ENCODE results near the gene PYGB.

PYGB gene

DNA sequence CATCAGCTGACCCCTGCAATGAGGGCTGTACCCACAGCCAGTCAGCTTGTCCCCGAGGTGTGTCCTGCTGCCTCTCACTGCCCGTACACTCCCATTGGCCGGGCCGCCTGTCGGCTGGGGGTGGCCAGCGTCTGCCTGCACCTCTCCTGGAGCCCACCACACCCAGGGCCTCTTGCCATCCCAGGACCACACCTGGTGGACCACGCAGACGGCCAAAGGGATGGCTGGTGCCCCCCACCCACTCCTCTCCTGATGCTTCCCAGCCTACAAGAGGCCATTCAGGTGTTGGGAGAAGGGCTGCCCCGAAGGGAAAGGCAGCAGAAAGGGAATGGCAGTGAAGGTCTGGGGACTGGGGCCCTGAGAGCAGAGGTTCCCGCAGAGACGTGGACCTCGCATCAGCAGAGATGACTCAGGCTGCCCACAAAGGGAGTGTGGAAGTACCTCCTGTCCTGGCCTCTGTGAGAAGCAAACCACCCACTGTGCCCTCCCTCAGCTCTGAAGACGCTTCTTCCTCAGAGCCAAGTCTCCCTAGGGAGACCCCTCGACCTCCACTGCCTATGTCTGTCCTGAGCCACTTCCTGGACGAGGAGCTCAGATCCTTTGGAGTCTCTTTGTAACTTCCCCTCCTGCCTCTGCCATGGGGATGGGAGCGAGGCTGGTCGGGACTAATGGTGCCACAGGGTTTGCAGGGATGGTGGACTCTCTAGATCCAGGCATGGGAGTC, 60.9 kb downstream of the PYGB start:
- TF ChIP-seq CEBPB (IDR thresholded peaks at IDR 0.05): no peak
- no peak for TF ChIP-seq TCF12 (IDR thresholded peaks at IDR 0.05; ENCODE audit: low read depth)
- TF ChIP-seq YY1 (IDR thresholded peaks at IDR 0.05; ENCODE audit: low read depth): no peak
- TF ChIP-seq ZBTB7A (IDR thresholded peaks at IDR 0.05; ENCODE audit: low read depth): no peak

DNA sequence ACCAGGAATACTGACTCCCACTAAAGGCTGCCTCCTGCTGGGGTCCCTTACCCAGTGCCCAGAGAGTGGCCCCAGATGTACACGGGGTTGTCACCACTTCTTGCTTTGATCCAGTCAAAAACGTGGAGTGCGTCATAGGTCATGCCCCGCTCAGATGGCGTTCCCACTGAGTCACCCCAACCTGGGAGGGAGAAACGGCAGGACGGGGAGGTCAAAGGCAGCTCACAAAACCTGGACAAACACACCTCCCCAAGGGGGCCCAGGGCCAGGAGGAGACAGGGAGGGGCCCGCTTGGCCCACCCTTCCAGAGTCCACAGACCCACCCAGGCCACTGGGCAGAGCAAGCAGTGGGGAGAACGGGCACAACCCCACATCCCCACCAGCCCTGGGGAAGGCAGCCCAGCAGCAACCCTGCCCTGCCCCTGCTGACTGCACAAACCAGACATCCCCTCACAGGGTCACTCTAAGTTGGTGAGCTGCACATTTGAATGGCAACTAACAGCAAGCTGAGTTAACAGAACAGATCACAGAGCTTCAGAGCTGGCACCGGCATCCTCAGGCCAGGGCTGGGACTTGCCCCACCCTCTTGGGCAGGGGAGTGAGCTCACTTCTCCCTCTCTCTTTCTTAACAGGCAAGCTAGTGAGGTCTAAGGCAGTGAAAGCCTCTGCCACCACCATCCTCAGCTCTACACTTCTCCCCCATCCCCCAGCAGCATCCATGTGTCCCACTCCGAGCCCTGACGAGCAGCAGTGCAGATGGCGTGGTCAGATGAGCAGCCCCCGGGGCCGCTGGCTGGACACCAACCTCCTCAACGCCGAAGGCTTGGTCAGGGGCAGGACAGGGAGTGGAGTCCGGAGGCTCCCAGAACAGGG, 61.7 kb downstream of the PYGB start:
- TF ChIP-seq, protein P1, sequence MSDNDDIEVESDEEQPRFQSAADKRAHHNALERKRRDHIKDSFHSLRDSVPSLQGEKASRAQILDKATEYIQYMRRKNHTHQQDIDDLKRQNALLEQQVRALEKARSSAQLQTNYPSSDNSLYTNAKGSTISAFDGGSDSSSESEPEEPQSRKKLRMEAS (IDR thresholded peaks at IDR 0.05): no peak
- no peak for TF ChIP-seq EP300 (IDR thresholded peaks at IDR 0.05; ENCODE audit: borderline replicate concordance)
- no peak for TF ChIP-seq NFIC (IDR thresholded peaks at IDR 0.05)
- TF ChIP-seq CEBPB (IDR thresholded peaks at IDR 0.05): no peak
- TF ChIP-seq ZBTB7A (IDR thresholded peaks at IDR 0.05; ENCODE audit: low read depth): no peak
- TF ChIP-seq, protein P2, sequence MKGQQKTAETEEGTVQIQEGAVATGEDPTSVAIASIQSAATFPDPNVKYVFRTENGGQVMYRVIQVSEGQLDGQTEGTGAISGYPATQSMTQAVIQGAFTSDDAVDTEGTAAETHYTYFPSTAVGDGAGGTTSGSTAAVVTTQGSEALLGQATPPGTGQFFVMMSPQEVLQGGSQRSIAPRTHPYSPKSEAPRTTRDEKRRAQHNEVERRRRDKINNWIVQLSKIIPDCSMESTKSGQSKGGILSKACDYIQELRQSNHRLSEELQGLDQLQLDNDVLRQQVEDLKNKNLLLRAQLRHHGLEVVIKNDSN (IDR thresholded peaks at IDR 0.05): no peak
- no peak for TF ChIP-seq TCF12 (IDR thresholded peaks at IDR 0.05; ENCODE audit: low read depth)
- no peak for TF ChIP-seq EGR1 (IDR thresholded peaks at IDR 0.05)
- TF ChIP-seq, protein P3, sequence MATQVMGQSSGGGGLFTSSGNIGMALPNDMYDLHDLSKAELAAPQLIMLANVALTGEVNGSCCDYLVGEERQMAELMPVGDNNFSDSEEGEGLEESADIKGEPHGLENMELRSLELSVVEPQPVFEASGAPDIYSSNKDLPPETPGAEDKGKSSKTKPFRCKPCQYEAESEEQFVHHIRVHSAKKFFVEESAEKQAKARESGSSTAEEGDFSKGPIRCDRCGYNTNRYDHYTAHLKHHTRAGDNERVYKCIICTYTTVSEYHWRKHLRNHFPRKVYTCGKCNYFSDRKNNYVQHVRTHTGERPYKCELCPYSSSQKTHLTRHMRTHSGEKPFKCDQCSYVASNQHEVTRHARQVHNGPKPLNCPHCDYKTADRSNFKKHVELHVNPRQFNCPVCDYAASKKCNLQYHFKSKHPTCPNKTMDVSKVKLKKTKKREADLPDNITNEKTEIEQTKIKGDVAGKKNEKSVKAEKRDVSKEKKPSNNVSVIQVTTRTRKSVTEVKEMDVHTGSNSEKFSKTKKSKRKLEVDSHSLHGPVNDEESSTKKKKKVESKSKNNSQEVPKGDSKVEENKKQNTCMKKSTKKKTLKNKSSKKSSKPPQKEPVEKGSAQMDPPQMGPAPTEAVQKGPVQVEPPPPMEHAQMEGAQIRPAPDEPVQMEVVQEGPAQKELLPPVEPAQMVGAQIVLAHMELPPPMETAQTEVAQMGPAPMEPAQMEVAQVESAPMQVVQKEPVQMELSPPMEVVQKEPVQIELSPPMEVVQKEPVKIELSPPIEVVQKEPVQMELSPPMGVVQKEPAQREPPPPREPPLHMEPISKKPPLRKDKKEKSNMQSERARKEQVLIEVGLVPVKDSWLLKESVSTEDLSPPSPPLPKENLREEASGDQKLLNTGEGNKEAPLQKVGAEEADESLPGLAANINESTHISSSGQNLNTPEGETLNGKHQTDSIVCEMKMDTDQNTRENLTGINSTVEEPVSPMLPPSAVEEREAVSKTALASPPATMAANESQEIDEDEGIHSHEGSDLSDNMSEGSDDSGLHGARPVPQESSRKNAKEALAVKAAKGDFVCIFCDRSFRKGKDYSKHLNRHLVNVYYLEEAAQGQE (IDR thresholded peaks at IDR 0.05; ENCODE audit: low read depth): no peak
- TF ChIP-seq TEAD4 (IDR thresholded peaks at IDR 0.05): no peak
- TF ChIP-seq TAF1 (IDR thresholded peaks at IDR 0.05; ENCODE audit: low read depth): no peak
- no peak for TF ChIP-seq YY1 (IDR thresholded peaks at IDR 0.05; ENCODE audit: low read depth)
- TF ChIP-seq CREB1 (IDR thresholded peaks at IDR 0.05; ENCODE audit: low read depth): no peak
- no peak for TF ChIP-seq RAD21 (IDR thresholded peaks at IDR 0.05; ENCODE audit: low read depth)
- TF ChIP-seq FOXM1 (IDR thresholded peaks at IDR 0.05; ENCODE audit: borderline replicate concordance, low read depth): no peak

DNA sequence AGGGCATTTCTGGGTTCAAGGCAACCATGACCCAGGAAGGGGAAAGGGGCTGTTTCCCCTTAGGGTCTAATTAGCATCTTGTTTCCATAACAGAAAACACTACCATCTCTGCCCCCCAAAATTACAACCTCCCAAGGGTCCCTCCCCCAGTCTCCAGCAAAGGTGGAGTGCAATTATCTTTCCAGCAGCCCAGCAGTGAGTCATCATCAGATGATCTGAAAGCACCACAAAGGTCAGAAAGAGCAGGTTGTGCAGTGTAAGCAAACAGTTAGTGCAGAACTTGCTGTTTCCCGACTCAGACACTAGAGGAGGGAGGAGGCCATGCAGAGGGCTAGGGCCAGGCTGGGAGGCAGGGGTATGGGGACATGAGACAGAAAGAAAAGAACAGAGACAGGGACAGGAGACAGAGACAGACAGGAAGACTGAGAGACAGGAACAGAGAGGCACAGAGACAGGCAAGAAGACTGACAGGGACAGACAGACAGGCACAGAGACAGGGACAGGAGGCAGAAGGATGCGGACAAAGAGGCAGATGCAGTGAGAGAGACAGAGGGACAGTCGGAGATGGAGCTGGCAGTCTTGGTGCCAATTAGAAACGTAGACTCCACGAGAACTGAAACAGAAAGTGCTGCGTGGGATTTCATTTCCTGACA, 62.5 kb downstream of the PYGB start:
- TF ChIP-seq CEBPB (IDR thresholded peaks at IDR 0.05) (no peak), YY1 (IDR thresholded peaks at IDR 0.05; ENCODE audit: low read depth) (no peak), CREB1 (IDR thresholded peaks at IDR 0.05; ENCODE audit: low read depth) (no peak), NFIC (IDR thresholded peaks at IDR 0.05) (no peak), RAD21 (IDR thresholded peaks at IDR 0.05; ENCODE audit: low read depth) (peak; percentile 54; the same call in 1 of the 2 replicates), ZBTB7A (IDR thresholded peaks at IDR 0.05; ENCODE audit: low read depth) (no peak)
- TF ChIP-seq, protein P3 (IDR thresholded peaks at IDR 0.05; ENCODE audit: low read depth): no peak
- TF ChIP-seq, protein P1 (IDR thresholded peaks at IDR 0.05): no peak

DNA sequence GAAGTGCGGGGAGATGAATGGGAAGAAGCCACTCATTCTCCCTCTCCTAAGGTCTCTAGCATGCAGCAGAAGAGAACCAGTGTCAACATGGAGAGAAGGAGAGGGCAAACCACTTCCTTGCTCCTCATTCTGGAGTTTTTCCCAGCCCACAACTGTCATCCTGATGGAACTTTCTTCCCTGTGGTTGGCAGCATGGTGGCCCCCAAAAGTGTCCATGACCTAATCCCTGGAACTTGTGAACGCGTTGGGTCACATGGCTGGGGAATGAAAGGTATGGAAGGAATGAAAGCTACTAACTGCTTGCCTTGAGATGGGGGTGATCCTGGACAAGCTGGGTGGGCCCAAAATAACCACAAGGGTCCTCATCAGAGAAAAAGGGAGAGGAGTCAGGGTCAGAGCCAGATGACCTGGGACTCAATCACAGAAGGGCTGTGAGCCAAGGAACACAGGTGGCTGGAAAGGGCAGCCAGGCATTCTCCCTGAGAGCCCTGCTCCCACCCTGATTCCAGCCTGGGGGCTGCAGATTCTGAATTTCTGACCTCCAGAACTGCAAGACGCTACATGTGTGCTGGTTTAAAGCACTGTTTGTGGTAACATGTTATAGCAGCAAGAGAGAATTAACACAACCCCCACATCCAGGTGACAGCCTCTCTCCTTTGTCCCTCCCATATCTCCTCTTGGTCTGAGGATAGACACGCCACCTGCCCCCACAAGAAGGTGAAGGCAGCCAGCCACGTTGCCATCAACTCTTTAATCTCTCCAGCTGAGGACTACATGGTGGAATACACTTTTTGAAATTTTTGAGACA, 63.2 kb downstream of the PYGB start:
- TF ChIP-seq FOXM1 (IDR thresholded peaks at IDR 0.05; ENCODE audit: borderline replicate concordance, low read depth): no peak
- TF ChIP-seq EGR1 (IDR thresholded peaks at IDR 0.05): no peak
- TF ChIP-seq TCF12 (IDR thresholded peaks at IDR 0.05; ENCODE audit: low read depth): no peak
- TF ChIP-seq CREB1 (IDR thresholded peaks at IDR 0.05; ENCODE audit: low read depth): no peak
- no peak for TF ChIP-seq CEBPB (IDR thresholded peaks at IDR 0.05)
- TF ChIP-seq, protein P2 (IDR thresholded peaks at IDR 0.05): peak; percentile 33; the same call in 1 of the 2 replicates
- no peak for TF ChIP-seq EP300 (IDR thresholded peaks at IDR 0.05; ENCODE audit: borderline replicate concordance)
- TF ChIP-seq TEAD4 (IDR thresholded peaks at IDR 0.05): peak; percentile 25; the same call in 1 of the 2 replicates
- TF ChIP-seq ZBTB7A (IDR thresholded peaks at IDR 0.05; ENCODE audit: low read depth): no peak
- no peak for TF ChIP-seq NFIC (IDR thresholded peaks at IDR 0.05)

Data from Ishikawa (cell line).